Epidermal melanocyte (primary cell): Measurements from ENCODE around the gene NCK2.
A peak's percentile ranks its signal among the peaks of the same experiment; 100 is the strongest.

Experiments
- DNase-seq: peaks from one replicate; pipeline ENCODE4 v3.0.0; 2011; ENCODE audit warnings: low spot score; ENCODE audit not compliant: insufficient read length

NCK2 gene

DNA sequence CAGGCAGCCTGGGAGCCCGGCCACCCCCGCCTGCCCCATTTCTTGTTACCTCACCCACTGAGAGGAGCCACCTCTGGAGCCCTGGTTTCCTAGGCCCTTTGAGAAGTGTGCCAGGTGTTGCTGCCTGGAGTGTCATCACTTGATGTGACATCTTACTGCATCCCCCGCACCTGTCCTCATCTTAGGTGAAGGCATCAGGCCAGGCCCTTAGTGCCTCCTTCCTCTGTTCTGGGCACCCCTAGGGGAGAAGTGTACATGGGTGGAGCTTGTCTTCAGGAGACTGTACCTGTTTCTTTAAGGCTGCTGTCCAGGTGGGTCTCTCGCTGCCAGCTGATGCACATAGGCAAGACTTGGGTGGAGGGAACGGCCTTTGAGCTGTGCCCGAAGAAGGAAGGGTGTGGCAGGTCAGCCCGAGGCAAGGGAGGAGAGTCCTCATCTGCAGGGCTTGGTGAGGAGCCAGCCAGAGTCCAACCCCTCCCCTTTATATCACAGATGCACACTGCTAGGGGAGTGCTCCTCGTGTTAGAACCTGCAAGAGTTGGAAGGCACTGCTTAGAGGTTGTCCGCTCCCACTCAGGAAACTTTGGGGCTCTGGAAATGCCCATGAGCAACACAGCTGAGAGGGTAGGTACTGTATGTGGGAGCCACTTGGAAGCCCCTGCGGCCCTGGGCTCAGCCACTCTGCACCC, 45.9 kb downstream of the NCK2 start:
- DNase-seq, result no peak

DNA sequence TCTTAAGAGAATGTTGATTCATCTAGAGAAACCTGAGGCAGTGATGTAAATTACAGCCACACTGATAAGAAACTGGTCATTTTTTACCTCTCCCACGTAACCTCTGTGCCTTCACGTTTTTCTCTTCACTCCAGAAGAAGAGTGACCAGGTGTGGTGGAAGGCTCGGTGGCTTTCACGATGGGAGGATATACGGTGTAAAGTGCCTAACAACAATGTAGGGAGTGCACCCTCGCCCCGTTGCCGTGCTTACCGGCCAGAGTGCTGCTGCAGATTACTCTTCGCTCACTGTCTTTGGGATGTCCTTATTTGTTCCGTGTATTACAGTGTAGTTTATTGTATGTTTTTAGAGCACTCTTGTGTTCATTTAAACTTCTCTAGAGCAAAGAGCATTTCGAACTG, 46.5 kb downstream of the NCK2 start:
- DNase-seq, result no peak

DNA sequence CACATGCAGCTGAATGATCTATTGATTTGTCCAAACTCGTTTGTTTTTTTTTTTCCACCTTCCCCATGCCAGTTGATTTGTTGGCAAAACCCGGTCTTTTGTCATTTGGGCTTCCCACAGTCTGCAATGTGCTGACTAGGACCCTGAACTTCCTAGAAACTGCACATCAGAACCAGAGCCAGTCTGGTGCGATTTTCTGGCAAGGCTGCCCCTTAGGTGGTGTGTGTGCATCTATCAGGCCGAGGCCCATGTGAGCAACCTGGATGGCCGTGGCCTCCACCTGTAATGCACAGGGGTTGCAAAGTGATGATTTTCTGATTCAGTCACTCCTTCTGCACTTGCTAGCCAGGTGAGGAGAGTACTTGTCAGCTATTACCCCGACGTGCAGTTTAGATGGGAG, 47.8 kb downstream of the NCK2 start:
- DNase-seq, result no peak

DNA sequence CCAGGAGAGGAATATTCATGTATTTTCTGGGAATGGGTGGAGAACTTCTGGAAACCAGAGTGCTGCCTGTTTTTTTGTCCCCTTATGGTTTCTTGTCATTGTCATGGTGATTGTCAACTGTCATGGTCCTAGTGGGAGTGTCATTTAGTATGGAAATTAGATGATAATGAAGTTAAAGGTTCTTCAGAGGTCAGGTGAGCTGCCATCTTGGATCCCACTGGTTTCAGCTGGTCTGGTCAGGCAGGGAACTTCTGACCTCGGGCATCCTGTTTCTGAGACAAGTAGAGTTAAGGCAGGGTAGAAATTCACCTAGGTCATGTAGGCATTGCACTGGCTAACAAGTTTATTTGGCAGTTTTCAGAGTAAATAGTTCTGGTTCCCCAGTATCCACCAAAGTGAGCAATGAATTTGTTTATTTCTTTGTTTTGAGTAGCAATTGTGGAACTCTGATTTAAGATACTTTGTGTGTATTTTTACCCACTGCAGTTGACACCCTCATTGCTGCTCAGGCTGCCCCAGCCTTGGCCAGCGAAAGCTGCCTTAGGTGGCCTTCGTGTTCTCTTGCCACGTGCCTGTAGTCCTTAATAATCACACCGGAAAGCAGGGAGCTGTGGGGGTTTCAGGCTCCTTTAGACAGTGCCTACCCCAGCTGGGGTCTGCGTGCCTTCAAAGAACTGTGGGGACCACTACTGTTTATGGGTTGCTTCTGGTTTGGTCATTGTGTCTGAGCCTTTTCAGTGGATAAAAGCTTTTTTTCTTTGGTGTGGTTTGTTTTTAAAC, 48.7 kb downstream of the NCK2 start:
- DNase-seq, result no peak

DNA sequence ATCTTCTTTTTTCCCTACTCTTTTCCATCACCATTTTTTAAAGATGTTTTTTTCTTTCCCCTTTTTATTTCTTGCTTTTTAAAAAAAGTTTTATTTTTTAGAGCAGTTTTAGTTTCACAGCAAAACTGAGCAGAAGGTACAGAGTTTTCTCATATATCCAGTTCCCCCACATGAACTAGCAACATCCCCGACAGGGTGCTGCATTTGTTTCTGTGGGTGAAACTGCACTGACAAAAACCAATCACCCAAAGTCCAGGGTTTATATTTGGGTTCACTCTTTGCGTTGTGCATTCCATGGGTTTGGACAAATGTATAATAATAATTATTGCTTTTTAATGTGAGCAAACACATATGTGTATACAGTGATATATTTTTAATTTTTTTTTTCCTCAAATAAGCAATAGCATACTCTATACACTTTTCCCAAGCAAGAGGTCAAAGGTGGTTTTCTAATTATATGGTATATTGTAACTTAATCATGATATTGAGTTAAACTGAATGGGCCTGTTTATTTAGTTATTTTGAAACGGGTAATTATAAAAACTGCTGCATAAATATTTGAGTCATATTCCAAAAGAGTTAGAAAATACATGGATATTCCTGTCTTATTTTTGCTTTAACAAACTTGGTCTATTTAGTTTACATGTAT, 50.3 kb downstream of the NCK2 start:
- no peak for DNase-seq

DNA sequence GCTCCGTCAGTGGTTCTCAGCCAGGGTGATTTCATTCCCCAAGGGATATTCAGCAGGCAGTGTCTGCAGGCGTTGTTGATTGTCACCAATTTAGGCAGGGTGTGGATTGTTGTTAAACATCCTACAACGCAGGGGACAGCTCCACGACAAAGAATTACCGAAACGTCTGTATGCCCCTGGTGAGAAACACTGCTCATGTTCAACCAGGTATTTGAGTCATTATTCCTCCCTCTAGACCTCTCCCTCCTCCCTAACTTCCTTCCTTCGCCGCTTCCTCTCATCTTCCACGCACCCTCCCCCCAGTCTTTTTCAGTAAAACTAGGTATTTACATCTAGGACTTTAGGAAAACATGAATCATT, 50.8 kb downstream of the NCK2 start:
- DNase-seq, result no peak

DNA sequence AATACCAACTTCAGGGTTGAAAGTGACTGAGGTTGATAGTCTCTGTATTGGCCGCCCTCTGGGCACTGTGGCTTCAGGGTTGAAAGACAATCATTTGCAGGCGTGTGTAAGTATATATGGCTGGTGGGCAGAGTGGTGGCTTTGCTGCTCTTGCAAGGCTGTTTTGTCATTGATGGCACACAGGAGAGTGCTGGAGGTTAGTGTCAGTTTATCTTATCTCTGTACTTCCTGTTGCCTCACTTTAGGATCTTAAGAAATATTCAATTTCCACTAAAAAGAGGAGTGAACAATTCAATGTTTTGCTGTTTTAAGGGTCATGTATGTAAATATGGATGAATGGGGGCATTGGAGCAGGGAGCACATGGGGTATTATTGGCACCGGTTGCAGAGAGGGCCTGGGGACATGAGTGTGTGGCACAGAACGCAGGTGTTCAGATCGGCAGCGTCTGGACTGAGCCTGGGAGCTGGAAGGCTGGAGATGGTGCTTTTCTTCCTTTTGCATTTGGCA, 51.5 kb downstream of the NCK2 start:
- no peak for DNase-seq

DNA sequence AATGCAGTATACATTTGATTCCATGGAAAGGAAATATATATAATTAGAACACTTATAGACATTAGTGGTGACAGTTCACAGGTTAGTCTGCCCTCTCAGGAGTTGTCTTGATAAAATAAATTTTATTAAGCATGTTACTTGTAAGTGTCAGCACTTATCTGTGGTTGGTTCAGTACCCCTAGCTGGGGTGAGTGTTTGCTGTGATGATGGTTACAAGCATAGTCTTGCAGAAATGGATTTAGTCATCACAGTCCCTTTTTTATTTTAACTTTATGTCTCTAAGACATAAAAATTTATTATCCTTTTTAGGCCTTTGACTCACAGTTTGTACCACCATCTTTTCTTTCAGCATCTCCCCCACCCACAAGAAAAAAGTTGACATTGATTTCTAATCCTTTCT, 52.1 kb downstream of the NCK2 start:
- no peak for DNase-seq

DNA sequence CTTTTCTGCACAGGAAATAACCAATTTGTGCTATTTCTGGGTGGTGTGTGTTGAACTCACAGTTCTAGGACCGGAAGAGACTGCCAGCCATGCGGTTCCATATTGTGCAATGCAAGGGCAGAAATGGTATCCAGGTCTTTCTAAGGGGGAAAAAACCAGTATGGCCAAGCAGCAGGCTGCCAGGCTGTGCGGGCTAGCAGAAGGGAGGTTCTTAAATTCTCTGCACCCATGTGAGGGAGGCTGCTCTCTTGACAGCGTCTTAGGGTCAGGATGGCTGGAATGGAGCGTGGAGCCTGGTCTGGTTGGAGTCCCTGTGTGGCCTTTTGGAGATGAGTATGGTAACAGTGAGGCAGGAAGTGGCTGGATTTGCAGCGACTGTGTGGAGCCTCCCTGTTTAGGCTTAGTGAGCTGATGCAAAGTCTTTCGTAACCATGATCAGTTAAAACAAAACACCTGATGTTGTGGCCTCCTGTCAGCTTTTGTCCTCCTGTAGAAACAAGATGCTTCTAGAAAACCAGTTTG, 52.6 kb downstream of the NCK2 start:
- peak; percentile 31 for DNase-seq

DNA sequence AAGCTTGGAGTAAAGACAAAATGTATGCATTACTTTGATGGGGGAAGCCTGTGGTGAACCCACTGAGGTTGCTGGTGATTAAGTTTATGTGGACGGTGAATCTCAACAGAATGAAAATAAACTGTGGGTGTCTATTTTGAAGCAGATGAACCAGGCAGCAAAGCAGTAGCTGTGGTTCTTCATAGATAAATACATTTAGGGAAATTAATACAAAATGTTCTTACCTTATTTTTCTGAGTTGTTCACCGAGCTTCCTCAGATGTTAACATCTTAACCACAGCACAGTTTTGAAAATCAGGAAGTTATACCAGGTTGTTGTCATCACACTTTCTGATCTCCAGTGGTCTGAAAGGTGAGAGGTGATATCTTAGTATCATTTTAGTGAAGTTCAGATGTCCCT, 53.9 kb downstream of the NCK2 start:
- no peak for DNase-seq

DNA sequence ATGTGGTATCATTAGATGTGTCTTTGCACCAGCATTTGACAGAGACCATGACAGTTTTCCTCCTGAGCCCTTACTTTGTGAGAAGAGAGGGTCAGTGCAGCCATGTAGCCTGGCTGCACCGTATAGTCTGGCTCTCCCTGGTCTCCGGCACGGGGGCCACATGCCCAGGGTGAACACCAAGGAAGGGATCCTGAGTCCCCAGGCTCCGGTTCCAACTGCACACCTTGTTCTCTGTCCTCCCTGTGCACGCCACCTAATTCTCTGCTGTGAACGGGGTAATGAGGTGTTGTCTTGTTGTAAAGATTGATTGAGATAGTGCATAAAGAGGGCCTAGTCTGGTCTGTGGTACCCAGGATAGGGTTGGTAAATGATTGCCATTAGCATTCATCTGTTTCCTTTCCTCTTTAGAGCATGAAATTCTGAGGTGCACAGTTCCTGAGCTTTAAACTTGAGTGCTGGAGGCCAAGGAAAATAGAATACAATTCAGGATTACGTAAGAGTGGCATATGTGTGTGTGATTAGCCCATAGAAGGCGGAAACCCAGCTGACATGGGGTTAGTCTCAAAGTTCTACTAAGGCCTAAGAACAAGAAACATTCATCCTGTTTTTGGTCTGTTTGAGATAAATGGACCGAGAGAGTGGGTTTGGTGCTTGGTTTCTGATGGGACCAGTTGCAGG, 55.5 kb downstream of the NCK2 start:
- no peak for DNase-seq

DNA sequence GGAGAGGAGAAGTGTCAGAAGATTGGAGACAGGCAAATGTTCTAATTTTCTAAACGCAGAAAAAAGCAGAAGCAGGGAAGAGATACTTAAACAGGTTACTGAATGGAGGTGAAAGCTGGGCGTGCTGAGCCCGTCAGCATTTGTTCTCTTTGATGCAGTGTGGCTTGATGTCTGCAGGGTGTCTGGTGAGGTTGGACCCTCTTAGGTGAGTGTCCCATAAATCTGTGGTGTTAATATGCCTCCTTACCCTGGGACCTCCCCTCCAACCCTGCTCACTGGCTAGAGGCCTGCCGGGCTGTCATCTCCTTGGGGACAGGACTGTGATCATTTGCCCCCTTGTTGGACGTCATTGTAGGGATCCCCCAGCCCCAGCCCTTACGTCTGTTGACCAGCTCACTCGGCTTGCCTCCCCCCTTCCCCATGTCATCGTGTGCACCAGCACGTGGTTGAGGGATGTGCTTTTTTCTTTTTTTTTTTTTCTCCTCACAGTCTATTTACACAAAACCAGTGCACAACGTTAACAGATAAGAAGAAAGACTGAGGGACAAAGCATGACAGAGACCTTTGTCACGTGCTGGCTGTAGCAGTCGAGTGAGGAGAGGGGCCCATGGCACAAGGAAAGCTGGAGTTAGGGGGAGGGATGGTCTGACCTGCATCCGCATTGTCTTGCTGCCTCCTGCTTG, 56.4 kb downstream of the NCK2 start:
- DNase-seq, result no peak

DNA sequence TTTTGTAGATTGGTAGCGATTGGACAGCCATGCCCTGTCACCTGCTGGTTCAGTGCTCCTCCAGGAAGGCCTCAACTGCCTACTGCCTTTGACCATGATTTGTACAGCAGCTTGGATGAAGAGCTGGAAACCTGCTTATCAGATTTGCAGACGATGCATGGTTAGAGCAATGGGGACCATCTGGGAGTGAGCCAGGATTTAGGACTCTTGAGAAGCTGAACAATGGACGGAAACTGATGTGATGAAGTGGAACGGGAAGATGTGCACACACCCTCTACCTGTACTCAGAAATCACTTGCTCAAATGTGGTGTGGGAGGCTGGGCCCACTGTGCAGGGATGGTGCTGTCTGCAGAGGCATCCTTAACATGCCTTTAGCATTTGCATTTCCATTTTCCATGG, 57.2 kb downstream of the NCK2 start:
- DNase-seq, result no peak

DNA sequence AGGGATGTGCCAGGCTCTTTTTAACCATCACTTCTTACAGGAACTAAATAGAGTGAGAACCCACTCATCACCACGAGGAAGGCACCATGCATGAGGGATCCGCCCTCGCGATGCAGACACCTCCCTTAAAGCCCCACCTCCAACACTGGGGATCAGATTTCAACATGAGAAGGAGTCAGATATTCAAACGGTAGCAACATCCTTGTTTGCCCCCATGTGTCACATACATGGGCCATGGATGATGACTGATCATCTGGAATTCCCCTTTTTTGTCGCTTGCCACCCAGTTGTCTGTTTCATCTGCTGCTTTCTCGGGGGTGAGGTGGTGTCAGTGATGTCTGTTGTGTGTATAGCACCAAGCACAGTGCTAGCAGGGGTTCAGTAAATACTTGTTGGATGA, 57.9 kb downstream of the NCK2 start:
- DNase-seq, result no peak

DNA sequence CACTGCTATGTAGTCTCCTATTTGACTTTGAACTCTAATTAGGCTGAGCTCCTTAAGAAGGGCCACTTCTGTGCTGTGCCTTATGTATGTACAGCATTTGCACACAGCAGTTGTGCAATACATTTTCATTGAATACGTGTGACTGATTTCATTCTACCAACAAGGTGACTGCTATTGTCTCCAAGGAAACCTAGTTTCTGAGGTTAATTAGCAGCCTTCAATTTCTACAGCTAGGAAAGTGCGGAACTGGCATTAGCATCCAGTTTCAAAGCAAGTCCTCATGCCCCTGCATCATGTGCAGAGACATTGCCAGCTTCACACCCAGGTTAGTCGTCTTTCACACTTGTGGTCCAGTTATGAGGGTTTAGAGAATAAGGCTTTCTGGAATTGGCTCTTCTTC, 58.6 kb downstream of the NCK2 start:
- DNase-seq, result no peak

DNA sequence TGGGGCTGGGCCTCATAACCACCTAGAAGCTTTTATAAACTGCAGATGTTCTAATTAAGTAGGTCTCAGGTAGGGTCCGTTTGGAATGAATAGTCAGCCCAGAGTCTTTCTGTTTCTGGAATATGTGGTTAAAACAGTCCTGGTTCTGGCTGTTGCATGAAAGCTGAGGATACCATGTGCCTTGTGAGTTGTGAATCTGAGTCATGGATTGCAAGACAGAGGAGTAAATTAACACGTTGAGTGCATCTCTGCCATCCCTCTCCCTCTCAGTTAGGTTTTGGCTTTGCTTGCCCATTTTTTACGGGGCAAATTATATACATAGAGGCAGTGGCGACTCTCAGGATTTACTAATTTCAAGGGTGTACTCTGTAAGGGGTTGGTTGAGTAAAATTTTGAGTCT, 59.1 kb downstream of the NCK2 start:
- no peak for DNase-seq

DNA sequence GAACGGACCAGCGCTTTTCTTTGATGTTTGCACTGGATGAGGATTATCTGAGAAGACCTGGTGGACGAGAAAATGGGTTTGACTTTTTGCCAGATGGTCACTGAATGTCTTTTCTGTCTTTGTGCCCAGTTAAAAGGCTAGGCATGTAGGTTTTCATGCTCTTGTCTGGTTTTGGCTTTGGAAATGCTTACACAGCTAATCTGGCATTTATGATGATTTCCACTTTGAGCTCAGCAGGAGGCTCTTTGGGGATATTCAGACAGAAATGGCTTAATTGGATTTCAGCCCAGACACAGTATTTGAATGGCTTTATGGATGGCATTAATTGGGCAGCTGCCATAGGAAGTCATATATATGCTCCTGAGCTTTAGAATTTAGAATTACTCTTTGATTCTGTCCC, 59.6 kb downstream of the NCK2 start:
- DNase-seq, result no peak

DNA sequence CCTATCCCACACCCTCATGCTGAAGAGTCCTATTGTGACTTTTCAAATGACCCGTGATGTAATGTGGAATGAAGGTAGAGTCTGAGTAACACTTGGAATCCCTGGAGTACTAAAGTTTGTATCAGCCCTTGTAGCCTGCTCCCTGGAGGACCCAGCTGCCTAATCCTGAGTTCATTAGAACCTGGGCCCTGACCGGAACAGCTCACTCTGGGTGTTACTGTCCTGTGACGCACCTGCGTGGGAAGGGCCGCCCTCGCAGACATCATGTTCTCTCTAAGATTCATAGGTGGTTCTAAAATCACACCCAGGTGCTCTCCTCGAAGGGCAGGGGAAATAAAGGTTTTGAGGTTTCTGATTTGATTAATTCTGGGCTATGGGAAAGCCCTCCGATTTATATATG, 62.3 kb downstream of the NCK2 start:
- no peak for DNase-seq

DNA sequence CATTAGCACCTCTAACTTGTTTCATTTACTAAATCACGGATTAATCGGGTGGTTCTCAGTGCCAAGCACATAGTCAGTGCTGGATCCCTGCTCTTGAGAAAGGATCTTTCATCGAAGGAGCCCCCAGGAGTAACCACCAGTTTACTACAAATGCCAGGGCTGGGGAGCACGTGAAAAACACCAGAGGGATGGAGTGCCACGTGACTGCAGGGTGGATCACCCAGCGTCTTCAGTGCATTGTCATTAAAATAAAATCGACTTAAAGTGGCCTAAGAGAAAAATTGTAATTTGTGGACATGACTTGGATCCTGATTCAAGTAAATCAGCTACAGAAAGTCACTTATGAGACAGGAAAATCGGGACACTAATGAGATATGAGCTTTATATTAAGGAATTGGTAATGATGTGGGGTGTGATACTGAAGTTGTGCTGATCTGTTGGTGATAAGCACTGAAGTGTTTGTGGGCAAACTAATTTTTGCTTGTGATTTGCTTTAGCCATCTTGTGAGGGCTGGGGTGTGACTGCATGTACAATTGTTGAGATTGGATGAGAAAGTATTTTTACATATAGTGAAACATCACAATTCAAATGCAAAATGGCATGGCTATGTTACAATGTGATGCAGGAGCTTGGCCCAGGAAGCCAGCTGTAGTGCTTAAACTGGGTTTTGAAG, 63.8 kb downstream of the NCK2 start:
- no peak for DNase-seq

DNA sequence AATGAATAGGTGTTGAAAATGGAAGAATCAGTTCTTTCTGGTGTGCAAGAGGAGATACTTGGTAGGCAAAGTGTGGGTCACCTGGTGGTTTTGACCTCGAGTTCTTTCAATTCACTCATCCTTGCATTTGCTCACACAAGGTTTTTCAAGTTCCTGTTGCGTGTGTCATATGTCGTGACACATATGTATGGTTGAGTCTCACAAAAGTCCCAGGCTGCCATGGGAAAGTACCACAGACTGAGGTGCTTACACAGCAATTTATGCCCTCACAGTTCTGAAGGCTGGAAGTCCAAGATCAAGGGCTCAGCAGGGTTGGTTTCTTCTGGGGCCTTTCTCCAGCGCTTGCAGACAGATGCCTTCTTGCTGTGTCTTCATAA, 64.4 kb downstream of the NCK2 start:
- DNase-seq, result no peak

DNA sequence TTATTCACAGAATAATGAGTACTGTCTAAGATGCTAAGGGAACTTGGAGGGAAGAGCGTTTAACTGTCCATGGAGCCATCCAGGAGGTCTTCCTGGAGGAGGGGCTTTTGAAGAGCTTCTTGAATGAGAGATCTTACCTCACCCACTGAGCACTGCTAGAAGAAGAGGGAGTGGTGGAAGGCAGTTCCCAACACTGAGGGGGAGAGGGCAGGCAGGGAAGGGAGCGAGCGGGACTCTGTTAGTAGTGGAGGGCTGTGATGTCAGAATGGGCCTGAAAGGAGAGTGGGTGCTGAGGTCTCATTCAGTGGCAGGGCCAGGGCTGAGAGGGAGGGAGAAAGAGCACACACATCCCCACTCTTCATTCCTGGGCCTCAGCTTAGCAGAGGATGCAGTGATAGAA, 65.0 kb downstream of the NCK2 start:
- DNase-seq, result no peak
